Right ventricle myocardium inferior (tissue), 1 donor: Measurements from ENCODE around the gene DLGAP5. TPM values are rescaled to one million over a fixed set of nuclear protein-coding genes. Genes with fewer than 3 reads are reported as not detected.

Source experiments
- ATAC-seq: fragments of 200-7000 bp; cut with Tn5 transposase; one replicate; pipeline ENCODE4 v1.9.1; 2020; ENCODE audit warnings: mild to moderate bottlenecking, moderate library complexity
- DNase-seq: peaks from one replicate; pipeline ENCODE4 v3.0.0; 2021; ENCODE audit errors: missing footprints
- intact Hi-C: fragments of 100-400 bp; cut with DNase I; formaldehyde crosslinking; loops from one replicate; pipeline ENCODE4 v1.11.0; 2022
- total RNA-seq: library from RNA; stranded (reverse); fragmentation: NEBNext Ultra II Directional; extraction: Animal tissue kit (Norgen Biotek cat#: 25700); gene quantifications from one replicate; pipeline ENCODE4 v1.2.1, GENCODE V29; 2021
- donor health status: DM: no; HTN: yes; CAD: no; lungs with severe emphysema.

DLGAP5 gene
- total RNA-seq, 1 donor from 2014 or later: 0.51 TPM

DNA sequence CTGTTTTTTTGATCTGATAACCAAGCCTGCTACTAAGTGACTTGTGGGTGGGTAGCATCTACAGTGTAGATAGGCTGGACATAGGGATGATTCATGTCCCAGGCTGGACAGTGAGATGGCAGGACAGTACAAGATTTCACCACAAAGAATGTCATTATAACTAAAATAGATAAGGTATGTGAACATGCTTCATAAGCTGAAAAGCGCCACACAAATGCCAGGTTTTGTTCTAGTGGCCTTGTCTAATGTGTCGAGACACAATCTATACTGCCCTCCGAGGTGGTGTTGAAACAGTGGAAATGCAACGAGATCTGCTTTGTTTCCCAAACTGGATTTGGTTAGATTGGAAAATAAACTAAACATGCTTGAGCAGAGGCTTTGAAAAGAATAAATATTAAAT is 58.0 kb downstream of the DLGAP5 start:
- intact Hi-C loops: loop anchor here (5.0 kb wide), 1 partner anchor 81 kb away; the partner anchor contains the start of gene MAPK1IP1L
- no peak for DNase-seq
- no peak for ATAC-seq

DNA sequence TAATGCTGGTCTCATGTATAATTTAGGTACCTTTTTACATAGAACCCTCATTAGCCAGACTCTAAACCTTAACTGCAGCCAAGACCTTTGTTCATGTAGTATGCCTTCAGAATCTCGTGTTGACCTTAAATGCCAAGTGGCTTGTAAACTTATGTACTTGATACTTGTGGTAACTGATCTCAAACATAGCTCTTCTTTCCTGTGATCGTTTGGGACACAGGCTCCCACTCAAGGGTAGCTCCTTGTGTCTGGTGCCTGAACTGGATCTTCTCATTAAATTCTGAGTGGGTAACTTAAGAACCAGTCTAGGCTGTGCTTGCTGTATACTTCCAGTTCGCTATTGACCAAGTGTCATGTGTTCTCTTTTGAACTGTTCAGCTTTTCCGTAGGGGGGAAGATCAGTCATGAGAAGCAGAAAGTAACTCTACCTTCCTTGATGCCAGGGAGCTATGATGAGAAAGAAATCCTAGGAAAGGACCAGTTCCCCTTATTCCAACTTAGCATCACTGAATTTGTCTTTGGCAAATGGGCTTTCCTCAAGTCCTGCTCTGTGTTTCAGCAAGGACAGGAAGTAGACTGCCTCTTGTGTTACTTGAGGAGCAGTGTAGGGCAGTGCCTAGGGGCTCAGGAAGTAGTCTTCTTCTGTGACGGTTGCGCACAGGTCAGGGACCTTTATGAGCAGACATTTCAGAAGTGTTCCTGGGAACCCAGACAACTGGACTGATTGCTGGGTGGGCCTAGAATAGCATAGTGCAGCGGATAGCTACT is 59.8 kb downstream of the DLGAP5 start:
- intact Hi-C loops: loop anchor here (2.0 to 5.0 kb wide), 2 partner anchors 25 to 79 kb away; partner anchors contain the start of gene MAPK1IP1L
- ATAC-seq (peak; percentile 5), DNase-seq (no peak)

DNA sequence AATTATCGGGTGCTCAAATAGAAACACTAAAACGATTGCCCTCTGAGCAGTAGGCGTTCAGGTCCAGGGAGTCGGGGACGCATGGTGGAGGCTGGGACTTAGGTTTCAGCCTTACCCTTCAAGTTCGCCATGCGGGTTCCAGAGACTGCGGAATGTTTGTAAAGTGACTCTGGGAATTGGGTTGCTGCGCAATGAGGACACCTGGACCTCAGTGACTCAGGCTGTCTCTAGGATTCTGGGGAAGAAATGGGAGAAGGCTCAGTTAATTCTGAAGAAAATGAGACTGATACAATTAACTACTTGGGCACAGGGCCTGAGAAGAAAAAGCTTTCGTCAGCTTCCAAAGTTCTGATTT is 61.2 kb downstream of the DLGAP5 start:
- ATAC-seq (no peak), DNase-seq (no peak)
- intact Hi-C loops: loop anchor here (2.0 to 5.0 kb wide), 2 partner anchors 23 to 78 kb away; partner anchors contain the start of gene MAPK1IP1L

DNA sequence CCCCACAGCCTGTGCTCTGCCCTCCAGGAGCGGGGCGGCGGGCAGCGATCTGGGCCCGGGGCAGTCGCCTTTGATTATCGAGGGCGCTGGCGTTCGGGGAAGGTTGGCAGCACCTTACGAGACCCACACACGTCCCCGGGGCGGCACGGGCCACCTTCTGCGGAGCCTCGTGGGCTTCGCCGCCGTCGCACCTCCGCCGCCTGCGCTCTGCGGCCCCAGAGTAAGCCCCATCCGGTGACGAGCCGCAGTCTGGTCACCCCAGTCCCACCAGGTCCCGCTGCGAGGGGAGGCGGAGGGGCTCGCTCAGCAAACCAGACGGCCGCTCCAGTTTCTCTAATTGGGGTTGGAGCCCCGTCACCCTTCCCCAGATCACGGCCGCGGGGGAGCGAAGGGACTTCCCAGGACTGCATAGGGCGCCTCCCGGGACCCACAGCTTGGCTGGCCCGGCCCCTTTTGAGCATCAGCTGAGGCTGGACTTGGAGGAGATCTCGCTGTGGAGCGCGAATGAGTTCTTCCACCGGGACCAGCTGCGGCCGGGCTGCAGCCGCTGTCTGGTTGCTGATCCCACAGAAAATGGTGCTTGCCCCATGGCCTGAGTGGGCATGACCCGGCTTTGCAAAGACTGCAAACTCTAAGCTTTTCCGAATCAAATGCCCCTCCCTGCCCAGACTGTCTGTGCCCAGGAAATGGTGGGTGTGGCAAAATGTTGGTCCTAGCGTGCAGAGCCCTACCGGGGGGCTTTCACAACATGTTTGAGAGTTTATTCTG is 61.8 kb downstream of the DLGAP5 start:
- peak; percentile 68 for ATAC-seq
- peak; percentile 91 for DNase-seq
- intact Hi-C loops: loop anchor here (2.0 to 10.0 kb wide), 3 partner anchors 23 to 355 kb away; partner anchors contain the start of gene MAPK1IP1L

DNA sequence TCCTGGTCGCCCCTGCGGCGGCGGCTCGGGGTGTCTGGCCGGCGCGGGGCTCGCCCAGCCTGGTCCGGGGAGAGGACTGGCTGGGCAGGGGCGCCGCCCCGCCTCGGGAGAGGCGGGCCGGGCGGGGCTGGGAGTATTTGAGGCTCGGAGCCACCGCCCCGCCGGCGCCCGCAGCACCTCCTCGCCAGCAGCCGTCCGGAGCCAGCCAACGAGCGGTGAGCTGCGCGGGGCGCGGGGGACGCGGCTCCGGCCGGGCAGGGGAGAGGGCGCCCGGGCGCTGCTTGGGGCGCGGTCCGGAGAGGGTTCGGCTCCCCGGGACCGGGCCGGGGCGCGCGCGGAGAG is 62.3 kb downstream of the DLGAP5 start, which contains the start of gene LGALS3:
TSS of gene LGALS3 (plus strand) at position 167 of the 342 bp plus-strand sequence. CDS start 8,122 bp downstream, outside the sequence.
- intact Hi-C loops: loop anchor here (10.0 kb wide), 1 partner anchor 354 kb away; no protein-coding TSS in a partner anchor
- ATAC-seq: peak; percentile 93
- DNase-seq: peak; percentile 93

DNA sequence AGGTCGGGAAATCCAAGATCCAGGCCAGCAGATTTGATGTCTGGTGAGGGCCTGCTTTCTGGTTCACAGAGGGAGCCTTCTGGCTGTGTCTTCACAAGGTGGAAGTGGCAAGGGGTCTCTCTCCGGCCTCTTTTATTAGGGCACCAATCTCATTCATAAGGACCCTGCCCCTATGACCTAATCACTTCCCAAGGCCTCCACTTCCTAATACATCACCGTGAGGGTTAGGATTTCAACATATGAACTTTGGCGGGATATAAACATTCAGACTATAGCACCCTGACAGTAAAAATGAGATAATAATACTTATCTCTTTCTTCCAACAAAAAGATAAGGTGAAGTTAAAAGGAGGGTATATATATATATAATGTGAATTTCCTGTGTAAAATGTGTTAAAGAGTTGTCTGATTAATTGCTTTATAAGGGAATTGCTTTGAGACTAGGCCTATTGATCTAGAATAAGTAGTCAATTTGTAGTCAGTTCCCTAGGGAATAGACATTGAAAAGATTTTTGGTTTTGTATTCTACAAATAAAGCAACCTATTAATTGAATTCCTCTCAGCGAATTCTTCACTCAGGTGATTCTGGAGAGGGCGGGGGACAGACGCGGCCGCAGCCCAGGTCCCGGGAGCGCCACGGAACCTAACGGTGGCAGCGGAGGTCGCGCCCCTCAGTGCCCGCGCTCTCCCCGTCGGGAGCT is 62.8 kb downstream of the DLGAP5 start:
- DNase-seq (no peak), ATAC-seq (no peak)
- intact Hi-C loops: loop anchor here (10.0 kb wide), 1 partner anchor 354 kb away; no protein-coding TSS in a partner anchor

DNA sequence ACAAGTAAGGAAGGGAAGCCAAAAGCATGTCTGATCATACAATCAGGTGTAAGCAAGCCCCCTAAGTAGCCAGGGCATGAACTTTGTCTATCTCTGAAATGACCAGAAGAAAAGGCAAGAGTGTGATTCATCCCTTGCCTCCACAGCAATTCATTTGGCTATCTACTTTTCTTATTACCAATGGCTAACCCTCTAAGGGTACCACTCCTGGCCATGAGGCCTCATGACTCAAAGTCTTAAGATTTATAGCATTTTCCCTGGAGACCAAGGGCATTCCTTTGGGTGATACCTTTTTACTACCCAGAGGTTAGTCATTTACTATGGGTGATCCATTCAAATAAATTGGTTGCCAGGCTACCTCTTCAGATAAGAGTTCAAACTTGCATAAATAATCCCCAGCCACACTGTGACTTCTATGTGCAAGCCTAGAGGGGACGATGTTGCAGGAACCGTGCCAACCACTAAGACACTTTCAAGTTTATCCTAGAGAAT is 63.9 kb downstream of the DLGAP5 start:
- intact Hi-C loops: loop anchor here (10.0 kb wide), 1 partner anchor 353 kb away; no protein-coding TSS in a partner anchor
- DNase-seq (no peak), ATAC-seq (no peak)

DNA sequence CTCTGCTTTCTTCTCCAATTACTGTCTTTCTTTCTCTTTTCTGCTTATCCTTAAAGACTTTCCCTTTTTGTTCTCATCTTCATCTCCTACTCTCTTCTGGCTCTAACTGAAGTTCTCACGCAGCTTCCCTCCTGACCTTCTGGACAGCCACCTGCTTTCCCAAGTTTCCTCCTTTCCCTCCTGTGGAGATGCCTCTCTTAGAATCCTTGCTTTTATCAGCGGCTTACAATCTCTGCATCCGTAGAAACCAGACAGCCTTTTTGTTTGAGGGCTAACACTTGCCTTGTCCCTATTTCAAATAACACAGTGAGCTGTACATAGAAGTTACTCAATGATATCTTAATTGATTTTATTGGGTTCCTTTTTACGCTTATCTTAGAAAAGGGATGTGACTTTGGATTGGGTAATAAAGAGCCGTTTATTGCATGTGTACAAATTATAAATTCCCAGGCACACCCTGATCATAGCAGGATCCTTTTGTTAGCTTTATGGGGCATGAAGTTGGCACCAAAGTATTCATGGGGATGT is 64.4 kb downstream of the DLGAP5 start:
- ATAC-seq (no peak), DNase-seq (no peak)
- intact Hi-C loops: loop anchor here (10.0 kb wide), 1 partner anchor 352 kb away; no protein-coding TSS in a partner anchor

DNA sequence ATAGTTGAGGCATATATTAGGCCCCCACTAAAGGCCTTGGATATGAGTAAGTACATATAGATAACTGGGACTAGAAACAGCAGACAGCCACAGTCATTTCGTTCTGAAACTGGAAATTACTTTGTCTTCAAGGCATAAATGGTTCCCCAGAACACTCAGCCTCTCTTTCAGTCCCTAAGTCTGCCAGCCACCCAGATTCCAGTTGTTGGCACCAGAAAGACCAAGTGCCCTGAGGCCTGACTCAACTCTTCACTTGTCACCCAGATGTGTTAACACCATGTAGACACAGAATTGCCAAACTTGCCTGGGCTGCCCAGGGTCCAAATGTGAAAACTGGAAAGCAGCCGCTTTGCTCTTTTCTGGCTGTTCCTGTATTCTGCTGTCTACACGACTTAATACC is 65.4 kb downstream of the DLGAP5 start:
- intact Hi-C loops: loop anchor here (10.0 kb wide), 1 partner anchor 351 kb away; no protein-coding TSS in a partner anchor
- DNase-seq (no peak), ATAC-seq (peak; percentile 23)

DNA sequence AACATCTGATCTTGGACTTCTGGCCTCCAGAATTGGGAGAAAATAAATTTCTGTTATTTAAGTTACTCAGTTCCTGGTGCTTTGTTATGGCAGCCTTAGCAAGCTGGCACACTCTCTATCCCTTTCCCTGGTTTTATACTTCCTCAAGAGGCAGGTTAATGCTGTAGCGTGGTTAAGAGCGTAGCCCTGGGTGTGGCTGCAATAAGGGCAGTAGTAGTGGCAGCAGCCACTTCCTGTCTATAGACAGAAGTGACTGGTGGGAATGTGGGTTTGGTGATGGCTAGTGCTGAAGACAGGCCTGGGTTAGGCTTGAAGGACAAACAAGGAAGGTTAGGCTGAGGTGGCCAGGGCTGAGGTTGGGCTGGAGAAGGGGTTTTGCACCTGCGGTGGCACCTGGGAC is 66.0 kb downstream of the DLGAP5 start:
- DNase-seq: peak; percentile 69

DNA sequence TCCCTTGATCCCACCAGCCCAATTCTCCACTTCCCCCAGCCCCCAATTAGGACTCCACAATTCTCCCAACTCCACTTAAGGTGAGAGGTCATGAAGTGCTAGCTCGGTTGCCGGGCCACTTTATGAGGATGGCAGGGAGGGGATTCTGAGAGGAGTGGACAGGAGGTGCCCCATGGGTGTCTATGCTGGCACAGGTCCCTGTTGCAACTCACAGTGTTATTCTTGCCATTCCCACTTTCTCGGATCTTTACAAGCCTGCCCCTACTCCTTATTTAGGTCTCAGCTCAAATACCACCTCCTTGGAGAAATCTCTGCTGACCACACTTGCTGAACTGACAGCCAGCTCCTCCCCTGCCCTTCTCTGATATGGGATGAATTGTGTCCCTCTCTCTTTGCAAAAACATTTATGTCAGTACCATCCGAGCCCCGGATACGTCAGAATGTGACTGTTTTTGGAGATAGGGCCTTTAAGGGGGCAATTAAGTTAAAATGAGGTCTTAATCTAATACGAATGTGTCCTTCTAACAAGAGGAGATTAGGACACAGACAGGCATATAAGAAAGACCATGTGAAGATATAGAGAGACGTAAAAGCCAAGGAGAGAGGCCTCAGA is 66.5 kb downstream of the DLGAP5 start:
- intact Hi-C loops: loop anchor here (10.0 kb wide), 1 partner anchor 350 kb away; no protein-coding TSS in a partner anchor
- ATAC-seq: no peak
- no peak for DNase-seq

More for the DNA sequence above, 66.0 kb downstream of the DLGAP5 start:
- intact Hi-C loops: loop anchor here (10.0 kb wide), 1 partner anchor 351 kb away; no protein-coding TSS in a partner anchor
- ATAC-seq: no peak

DNA sequence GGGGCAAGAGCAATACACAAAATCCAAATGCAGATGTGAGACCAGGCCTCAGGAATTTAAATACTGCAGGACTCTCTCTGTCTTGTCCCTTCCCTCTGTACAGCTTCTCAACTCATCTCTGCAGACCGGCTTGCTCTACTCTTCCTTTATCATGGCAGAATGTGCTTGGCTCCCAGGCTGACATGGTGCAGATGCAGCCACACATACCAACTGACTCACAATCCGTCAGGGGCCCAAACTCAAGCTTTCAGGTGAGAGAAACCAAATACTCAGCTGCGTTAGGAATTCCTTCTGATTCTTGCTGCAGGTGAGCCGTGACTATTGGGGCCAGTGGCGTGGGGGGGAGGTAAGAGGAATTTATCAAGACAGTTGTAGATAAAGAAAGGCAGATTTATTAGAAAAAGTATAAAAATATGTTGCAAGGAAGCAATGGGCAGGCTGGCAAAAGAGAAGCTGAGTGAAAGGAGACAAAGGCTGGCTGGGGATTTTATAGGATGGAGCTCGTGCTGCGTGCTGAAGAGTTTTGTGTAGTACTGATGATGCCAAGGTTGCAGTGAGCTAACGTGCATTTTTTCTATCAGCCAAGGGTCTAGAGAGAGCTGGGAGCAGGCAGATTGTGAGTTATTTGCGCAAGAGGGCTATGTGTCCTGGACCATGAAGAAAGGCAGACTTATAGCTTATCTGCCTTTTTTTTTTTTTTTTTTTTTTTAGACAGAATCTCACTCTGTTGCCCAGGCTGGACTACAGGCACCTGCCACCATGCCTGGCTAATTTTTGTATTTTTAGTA is 67.3 kb downstream of the DLGAP5 start:
- DNase-seq: no peak
- intact Hi-C loops: loop anchor here (10.0 kb wide), 1 partner anchor 349 kb away; no protein-coding TSS in a partner anchor
- no peak for ATAC-seq

DNA sequence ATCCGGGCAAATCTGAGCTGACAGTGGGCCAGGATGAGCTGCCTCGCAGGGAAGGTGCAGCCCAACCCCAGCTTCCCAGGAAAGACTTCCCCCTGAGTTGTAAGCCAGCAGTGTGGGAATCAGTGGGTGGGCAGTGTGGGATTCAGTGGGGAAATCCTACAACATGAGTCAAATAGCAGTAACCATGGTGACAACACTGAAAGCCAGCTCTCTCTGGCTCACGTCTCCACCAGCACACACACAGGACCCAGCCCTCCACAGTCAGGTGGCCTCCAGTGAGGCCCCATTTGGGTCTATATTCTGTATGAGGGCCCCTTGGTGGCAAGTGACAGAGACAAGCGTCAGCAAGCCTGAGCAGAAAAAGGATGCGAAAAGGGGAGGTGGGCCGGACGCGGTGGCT is 68.3 kb downstream of the DLGAP5 start:
- intact Hi-C loops: loop anchor here (10.0 kb wide), 1 partner anchor 348 kb away; no protein-coding TSS in a partner anchor
- DNase-seq (no peak), ATAC-seq (no peak)

DNA sequence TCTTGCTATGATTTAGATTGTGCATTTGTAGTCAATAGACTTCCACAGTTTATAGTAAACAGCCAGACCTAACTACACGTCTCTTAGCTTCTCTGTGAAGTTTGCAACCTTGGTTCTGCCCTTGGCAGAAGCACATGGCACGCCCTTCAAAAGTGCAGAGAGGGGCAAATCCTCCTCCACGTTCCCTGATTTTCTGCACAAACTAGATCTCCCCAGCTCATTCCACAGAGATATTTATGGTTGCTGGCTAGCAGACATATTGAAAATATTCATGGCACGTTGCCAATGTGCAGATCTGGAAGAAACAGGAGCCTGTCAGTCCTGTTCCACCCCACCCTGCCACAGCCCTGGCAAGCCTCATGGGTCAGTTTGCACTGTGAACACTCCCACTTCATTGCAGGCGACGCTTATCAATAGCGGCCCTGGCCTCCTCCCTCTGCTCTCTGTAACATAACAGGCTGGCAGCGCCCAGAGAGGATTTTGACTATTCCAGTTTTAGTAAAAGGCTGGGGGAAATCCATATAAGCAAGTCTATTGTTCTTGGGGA is 68.9 kb downstream of the DLGAP5 start:
- intact Hi-C loops: loop anchor here (10.0 kb wide), 1 partner anchor 348 kb away; no protein-coding TSS in a partner anchor
- DNase-seq: peak; percentile 88
- peak; percentile 88 for ATAC-seq

DNA sequence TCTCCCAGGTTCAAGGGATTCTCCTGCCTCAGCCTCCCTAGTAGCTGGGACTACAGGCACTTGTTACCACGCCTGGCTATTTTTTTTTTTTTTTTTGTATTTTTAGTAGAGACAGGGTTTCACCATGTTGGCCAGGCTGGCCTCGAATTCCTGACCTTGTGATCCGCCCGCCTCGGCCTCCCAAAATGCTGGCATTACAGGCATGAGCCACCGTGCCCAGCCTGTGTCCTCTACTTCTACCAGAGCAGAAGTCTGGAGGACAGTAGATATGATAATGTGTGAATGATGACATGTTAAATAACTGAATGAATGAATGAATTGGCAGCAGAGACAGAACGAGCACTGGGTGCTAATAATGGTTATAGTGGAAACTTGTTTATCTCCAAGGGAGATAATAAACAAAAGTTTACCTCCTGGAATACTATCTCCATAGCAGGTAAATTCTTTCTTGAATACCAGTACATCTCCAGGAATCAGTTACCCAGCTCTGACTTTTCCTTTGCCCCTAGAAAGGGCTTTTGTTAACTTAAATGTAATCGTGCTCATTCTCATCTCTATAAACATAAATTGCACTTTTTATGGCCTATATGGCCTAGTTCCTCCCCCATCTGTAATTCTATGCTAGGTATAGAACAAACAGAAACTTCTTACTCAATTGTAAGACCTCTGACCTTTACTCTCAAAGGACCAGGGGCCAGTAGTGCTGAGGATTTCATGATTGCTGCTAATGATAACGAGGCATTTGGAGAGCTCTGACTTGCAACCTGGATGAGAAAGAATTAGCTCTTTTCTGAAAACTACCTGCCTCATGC is 69.6 kb downstream of the DLGAP5 start:
- ATAC-seq: no peak
- intact Hi-C loops: loop anchor here (10.0 kb wide), 1 partner anchor 347 kb away; no protein-coding TSS in a partner anchor
- DNase-seq: peak; percentile 77
